Measurements from ENCODE around the gene XPO1.
"Not testable (repeated sequence)": the region's sequence is repeated elsewhere in the genome, so short reads cannot be mapped to it uniquely, and the experiment has no call there.

XPO1 gene

GRCh38 chr2:61530749-61531148 is 7.4 kb downstream of the XPO1 start:
- no peak for DNase-seq

- no peak for DNase-seq
These were observed 8.0 kb downstream of the XPO1 start for GRCh38 chr2:61529944-61530735.

- no peak for DNase-seq
These were observed 17.9 kb downstream of the XPO1 start for GRCh38 chr2:61520261-61520660.

GRCh38 chr2:61512768-61513398 is 25.3 kb downstream of the XPO1 start:
- DNase-seq = no peak

- no peak for DNase-seq
These were observed 27.2 kb downstream of the XPO1 start for GRCh38 chr2:61510674-61511671.

- DNase-seq = no peak
These were observed 33.2 kb downstream of the XPO1 start for GRCh38 chr2:61504949-61505348.

- no peak for DNase-seq
These were observed 39.1 kb downstream of the XPO1 start for GRCh38 chr2:61499060-61499459.

- no peak for DNase-seq
These were observed 44.6 kb downstream of the XPO1 start for GRCh38 chr2:61493523-61493942.

- DNase-seq = no peak
These were observed 45.7 kb downstream of the XPO1 start for GRCh38 chr2:61492476-61492875.

GRCh38 chr2:61485281-61485680 is 52.9 kb downstream of the XPO1 start:
- no peak for DNase-seq

GRCh38 chr2:61478086-61478485 is 60.1 kb downstream of the XPO1 start:
- DNase-seq = no peak

GRCh38 chr2:61476929-61477589 is 61.1 kb downstream of the XPO1 start:
- DNase-seq = not testable (repeated sequence)

- DNase-seq = no peak
These were observed 66.0 kb downstream of the XPO1 start for GRCh38 chr2:61471905-61472805.

GRCh38 chr2:61470965-61471904 is 66.9 kb downstream of the XPO1 start, which contains the start of gene USP34:
USP34 (minus strand) TSS chr2:61471087; CDS start chr2:61470692, 395 bp downstream.
- DNase-seq = peak; percentile 87

- peak; percentile 65 for DNase-seq
These were observed 67.8 kb downstream of the XPO1 start for GRCh38 chr2:61470122-61470951.

- no peak for DNase-seq
These were observed 68.6 kb downstream of the XPO1 start for GRCh38 chr2:61469424-61470121.

GRCh38 chr2:61468231-61468630 is 69.9 kb downstream of the XPO1 start:
- not testable (repeated sequence) for DNase-seq

GRCh38 chr2:61465045-61465444 is 73.1 kb downstream of the XPO1 start:
- no peak for DNase-seq

All from activated CD4-positive, alpha-beta T cell treated with anti-CD3 and anti-CD28 coated beads for 1 hour (primary cell).